Cardiac fibroblast (primary cell): ENCODE results near the gene PRMT7.

Experiments used
- DNase-seq, 2 donors: peaks; one replicate each; pipeline versions ENCODE4 v3.0.0 to v3.0.0-alpha.2; 2010; ENCODE audit warnings: low read depth in 2 of 2
- H3K4me3 ChIP-seq, 2 donors: replicated peaks in 1 of 2; 1 replicate in 1 of 2; 2 replicates in 1 of 2; pipeline ENCODE4 v1.5.1; 2011; ENCODE audit warnings: low read depth in 2 of 2, low read length in 2 of 2, mild to moderate bottlenecking in 2 of 2, moderate library complexity in 1 of 2
- CTCF ChIP-seq: IDR thresholded peaks from one replicate; pipeline ENCODE4 v1.5.1; 2011; ENCODE audit warnings: low read depth, mild to moderate bottlenecking, low read length, inconsistent platforms

Gene PRMT7

GRCh38 chr16:68269793-68270192 is 41.0 kb upstream of the PRMT7 start:
- no peak overlapping the region for H3K4me3 ChIP-seq
- no peak for DNase-seq
- no peak for TF ChIP-seq CTCF

GRCh38 chr16:68270353-68270752 is 40.5 kb upstream of the PRMT7 start:
- TF ChIP-seq CTCF: no peak

GRCh38 chr16:68272507-68273209 is 38.2 kb upstream of the PRMT7 start:
- TF ChIP-seq CTCF: no peak
- H3K4me3 ChIP-seq: no peak overlapping the region
- no peak for DNase-seq

More at GRCh38 chr16:68270353-68270752, 40.5 kb upstream of the PRMT7 start:
- no peak for DNase-seq
- H3K4me3 ChIP-seq: no peak overlapping the region

- DNase-seq: no peak
- H3K4me3 ChIP-seq: no peak overlapping the region
- TF ChIP-seq CTCF: no peak
These were observed 37.4 kb upstream of the PRMT7 start for GRCh38 chr16:68273459-68273858.

GRCh38 chr16:68273896-68274295 is 36.9 kb upstream of the PRMT7 start:
- TF ChIP-seq CTCF: no peak
- H3K4me3 ChIP-seq: no peak overlapping the region

GRCh38 chr16:68274441-68274840 is 36.4 kb upstream of the PRMT7 start:
- TF ChIP-seq CTCF: no peak
- DNase-seq: no peak
- no peak overlapping the region for H3K4me3 ChIP-seq

More at GRCh38 chr16:68273896-68274295, 36.9 kb upstream of the PRMT7 start:
- no peak for DNase-seq

- TF ChIP-seq CTCF: no peak
- DNase-seq: no peak
- no peak overlapping the region for H3K4me3 ChIP-seq
These were observed 35.1 kb upstream of the PRMT7 start for GRCh38 chr16:68275611-68276191.
